Esophagus muscularis mucosa (tissue), 4 donors: ENCODE measurements around the gene AQP7. TPM values are rescaled to one million over a fixed set of nuclear protein-coding genes. Genes with fewer than 3 reads are reported as not detected.
"Not testable (repeated sequence)": the region's sequence is repeated elsewhere in the genome, so short reads cannot be mapped to it uniquely, and the experiment has no call there.

Source experiments
- DNase-seq: peaks from one replicate; pipeline ENCODE4 v3.0.0-alpha.2; 2017; ENCODE audit errors: extremely low spot score
- H3K27ac ChIP-seq, 4 donors: fragments of 200-600 bp; sonication (generic); replicated peaks in 1 of 4; 1 replicate in 3 of 4; 2 replicates in 1 of 4; pipeline ENCODE4 v1.5.1; 2016 to 2019; ENCODE audit warnings: mild to moderate bottlenecking in 1 of 4
- H3K27me3 ChIP-seq, 4 donors: fragments of 200-600 bp; sonication (generic); one replicate each; pipeline versions ENCODE4 v1.5.1 to v1.6.0; 2016 to 2019
- H3K36me3 ChIP-seq, 4 donors: fragments of 200-600 bp; sonication (generic); one replicate each; pipeline ENCODE4 v1.5.1; 2016 to 2019
- H3K4me1 ChIP-seq, 4 donors: fragments of 200-600 bp; sonication (generic); one replicate each; pipeline ENCODE4 v1.5.1; 2016 to 2019
- H3K4me3 ChIP-seq, 4 donors: fragments of 200-600 bp; sonication (generic); 1 replicate in 2 of 4; 2 replicates in 2 of 4; pipeline ENCODE4 v1.5.1; 2016 to 2019; ENCODE audit warnings: mild to moderate bottlenecking in 4 of 4, moderate library complexity in 1 of 4
- H3K9me3 ChIP-seq, 4 donors: fragments of 200-600 bp; sonication (generic); 1 replicate in 3 of 4; 2 replicates in 1 of 4; pipeline ENCODE4 v1.5.1; 2016 to 2019
- EP300 ChIP-seq: sonication (generic); formaldehyde crosslinking; IDR thresholded peaks from one replicate; pipeline ENCODE4 v1.6.1; 2017; ENCODE audit warnings: antibody characterized with exemption
- POLR2A ChIP-seq: fragments of 450-650 bp; IDR thresholded peaks from one replicate; pipeline ENCODE4 v1.6.1; 2017; ENCODE audit warnings: antibody characterized with exemption, moderate library complexity, mild to moderate bottlenecking, low read depth
- POLR2AphosphoS5 ChIP-seq, 2 donors: sonication (generic); formaldehyde crosslinking; IDR thresholded peaks; one replicate each; pipeline ENCODE4 v1.6.1; 2017; ENCODE audit warnings: antibody characterized with exemption in 2 of 2
- WGBS: methylation state at CpG from one replicate; pipeline ENCODE4 v1.1.5; 2018; 5-methylcytosine and 5-hydroxymethylcytosine counted together
- intact Hi-C: fragments of 100-400 bp; cut with DNase I; formaldehyde crosslinking; loops from one replicate; pipeline ENCODE4 v1.15.1; 2023
- total RNA-seq, 4 donors: library from RNA; depleted of rRNA; stranded (reverse); fragments of >200 nt; gene quantifications; one replicate each; pipeline versions ENCODE4 v1.1.0 to v1.2.1, GENCODE V29; 2016
- TF ChIP-seq, protein P1 (sequence below), 3 experiments: fragments of 200-600 bp in 2 of 3; fragments of 450-650 bp in 1 of 3; sonication (generic) in 2 of 3; IDR thresholded peaks; one replicate each; pipeline ENCODE4 v1.5.1; 2017 to 2019; ENCODE audit warnings: antibody characterized with exemption in 3 of 3, mild to moderate bottlenecking in 2 of 3, moderate library complexity in 1 of 3

The AQP7 gene
- total RNA-seq, 4 donors from 2014 or later = 0.33 to 1.8 (median 1.4) TPM

DNA sequence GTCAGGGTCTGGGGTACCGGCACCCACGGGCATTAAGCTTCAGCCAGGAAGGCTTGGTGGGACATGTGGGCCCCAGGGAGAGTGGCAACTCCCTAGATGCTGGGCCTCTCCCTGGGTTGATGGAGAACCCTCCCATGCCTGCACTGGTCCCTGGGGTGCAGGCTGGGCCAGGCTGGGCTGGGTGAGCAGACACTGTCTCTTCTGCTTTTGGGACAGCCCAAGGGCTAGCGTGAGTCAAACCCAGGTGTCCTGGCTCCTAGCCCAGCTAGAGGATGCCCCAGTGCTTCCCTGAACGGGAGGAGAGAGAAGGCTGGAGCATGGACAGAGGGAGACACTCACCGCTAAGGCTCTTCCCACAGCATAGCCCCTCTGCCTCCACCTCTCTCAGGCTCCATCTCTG, 5.7 kb upstream of the AQP7 start:
- intact Hi-C loops = loop anchor here (5.0 kb wide), 1 partner anchor 59 kb away; no protein-coding TSS in a partner anchor
- WGBS = 58% methylated on average over 3 of the region's 5 CpGs
- DNase-seq = no peak

DNA sequence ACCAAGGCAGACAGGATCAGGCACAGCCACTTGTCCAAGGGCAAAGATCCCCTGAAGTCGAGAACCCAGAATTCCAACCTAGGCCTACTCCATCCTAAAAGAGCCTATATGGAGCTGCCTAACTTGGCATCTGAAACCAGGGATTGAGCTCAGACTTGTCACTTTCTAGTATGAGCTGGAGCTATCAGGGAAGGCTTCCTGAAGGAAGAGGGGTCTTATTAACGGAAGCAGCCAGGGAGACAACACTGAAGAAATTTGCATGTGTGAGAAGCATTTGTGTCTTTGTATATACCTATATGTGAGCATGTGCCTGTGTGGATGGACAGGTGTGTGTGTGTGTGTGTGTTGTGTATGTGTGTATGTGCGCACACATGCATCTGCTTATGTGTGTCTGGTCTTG, 4.7 kb upstream of the AQP7 start:
- H3K9me3 ChIP-seq = no peaks in the 10 kb centered on the region
- intact Hi-C loops = loop anchor here (5.0 kb wide), 1 partner anchor 60 kb away; no protein-coding TSS in a partner anchor
- H3K27me3 ChIP-seq = no peaks in the 10 kb centered on the region
- WGBS = 100% methylated on average over 1 of the region's 3 CpGs
- H3K4me1 ChIP-seq = peaks cover 11 to 25% (median 17%) of the 10 kb centered on the region in 4 donors
- no peak for DNase-seq
- no peak overlapping the region for H3K4me3 ChIP-seq
- no peaks in the 10 kb centered on the region for H3K36me3 ChIP-seq
- H3K27ac ChIP-seq = no peak overlapping the region
- TF ChIP-seq, protein P1, sequence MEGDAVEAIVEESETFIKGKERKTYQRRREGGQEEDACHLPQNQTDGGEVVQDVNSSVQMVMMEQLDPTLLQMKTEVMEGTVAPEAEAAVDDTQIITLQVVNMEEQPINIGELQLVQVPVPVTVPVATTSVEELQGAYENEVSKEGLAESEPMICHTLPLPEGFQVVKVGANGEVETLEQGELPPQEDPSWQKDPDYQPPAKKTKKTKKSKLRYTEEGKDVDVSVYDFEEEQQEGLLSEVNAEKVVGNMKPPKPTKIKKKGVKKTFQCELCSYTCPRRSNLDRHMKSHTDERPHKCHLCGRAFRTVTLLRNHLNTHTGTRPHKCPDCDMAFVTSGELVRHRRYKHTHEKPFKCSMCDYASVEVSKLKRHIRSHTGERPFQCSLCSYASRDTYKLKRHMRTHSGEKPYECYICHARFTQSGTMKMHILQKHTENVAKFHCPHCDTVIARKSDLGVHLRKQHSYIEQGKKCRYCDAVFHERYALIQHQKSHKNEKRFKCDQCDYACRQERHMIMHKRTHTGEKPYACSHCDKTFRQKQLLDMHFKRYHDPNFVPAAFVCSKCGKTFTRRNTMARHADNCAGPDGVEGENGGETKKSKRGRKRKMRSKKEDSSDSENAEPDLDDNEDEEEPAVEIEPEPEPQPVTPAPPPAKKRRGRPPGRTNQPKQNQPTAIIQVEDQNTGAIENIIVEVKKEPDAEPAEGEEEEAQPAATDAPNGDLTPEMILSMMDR (IDR thresholded peaks at IDR 0.05) = no peak
- no peak for TF ChIP-seq EP300
- no peak for TF ChIP-seq POLR2A
- TF ChIP-seq POLR2AphosphoS5 (IDR thresholded peaks at IDR 0.05) = no peak

More for the DNA sequence above, 5.7 kb upstream of the AQP7 start:
- Histone ChIP-seq H3K27me3 (no peaks in the 10 kb centered on the region), H3K4me1 (peaks cover 4 to 22% (median 8%) of the 10 kb centered on the region in 4 donors), H3K9me3 (no peaks in the 10 kb centered on the region), H3K36me3 (no peaks in the 10 kb centered on the region), H3K27ac (no peak overlapping the region), H3K4me3 (no peak overlapping the region)
- TF ChIP-seq EP300 (no peak), POLR2AphosphoS5 (IDR thresholded peaks at IDR 0.05) (no peak), POLR2A (no peak)
- TF ChIP-seq, protein P1 (IDR thresholded peaks at IDR 0.05) = no peak

DNA sequence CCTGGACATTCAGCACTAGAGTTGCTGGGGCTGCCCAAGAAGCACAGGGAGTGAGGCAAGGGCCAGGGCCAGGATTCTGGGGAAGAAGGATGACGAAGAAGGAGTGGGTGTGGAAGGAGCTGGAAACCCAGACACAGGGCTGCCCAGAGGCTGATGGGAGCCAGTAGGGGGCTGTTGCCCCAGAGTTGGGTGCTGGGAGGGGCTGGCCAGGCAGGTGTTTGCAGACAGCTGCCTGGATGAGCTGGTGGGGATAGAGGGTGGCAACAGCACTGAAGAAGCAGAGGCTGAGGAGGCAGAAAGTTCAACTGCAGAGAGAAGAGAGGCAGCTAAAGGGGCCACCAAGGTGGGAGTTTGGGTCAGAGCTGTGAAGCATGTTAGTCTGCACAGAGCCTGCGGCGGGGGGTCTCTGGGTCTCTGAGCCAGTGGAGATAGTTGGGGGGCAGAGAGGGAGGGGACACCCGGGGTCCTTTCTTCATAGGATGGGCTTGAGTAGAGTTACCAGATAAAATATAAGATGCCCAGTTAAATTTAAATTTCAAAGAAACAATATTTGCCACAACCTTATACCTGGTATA, 2.5 kb upstream of the AQP7 start:
- no peak for TF ChIP-seq POLR2AphosphoS5 (IDR thresholded peaks at IDR 0.05)
- no peak for TF ChIP-seq EP300
- no peak for TF ChIP-seq POLR2A
- TF ChIP-seq, protein P1 (IDR thresholded peaks at IDR 0.05) = no peak
- Histone ChIP-seq H3K9me3 (no peaks in the 10 kb centered on the region), H3K27me3 (no peaks in the 10 kb centered on the region), H3K27ac (no peak overlapping the region), H3K4me1 (peaks cover 14 to 32% (median 20%) of the 10 kb centered on the region in 4 donors), H3K4me3 (no peak overlapping the region), H3K36me3 (peaks cover 0 to 8% (median 0%) of the 10 kb centered on the region in 4 donors)
- WGBS = 90% methylated on average over 4 of the region's 4 CpGs
- DNase-seq = no peak
- intact Hi-C loops = loop anchor here (5.0 kb wide), 1 partner anchor 62 kb away; no protein-coding TSS in a partner anchor

DNA sequence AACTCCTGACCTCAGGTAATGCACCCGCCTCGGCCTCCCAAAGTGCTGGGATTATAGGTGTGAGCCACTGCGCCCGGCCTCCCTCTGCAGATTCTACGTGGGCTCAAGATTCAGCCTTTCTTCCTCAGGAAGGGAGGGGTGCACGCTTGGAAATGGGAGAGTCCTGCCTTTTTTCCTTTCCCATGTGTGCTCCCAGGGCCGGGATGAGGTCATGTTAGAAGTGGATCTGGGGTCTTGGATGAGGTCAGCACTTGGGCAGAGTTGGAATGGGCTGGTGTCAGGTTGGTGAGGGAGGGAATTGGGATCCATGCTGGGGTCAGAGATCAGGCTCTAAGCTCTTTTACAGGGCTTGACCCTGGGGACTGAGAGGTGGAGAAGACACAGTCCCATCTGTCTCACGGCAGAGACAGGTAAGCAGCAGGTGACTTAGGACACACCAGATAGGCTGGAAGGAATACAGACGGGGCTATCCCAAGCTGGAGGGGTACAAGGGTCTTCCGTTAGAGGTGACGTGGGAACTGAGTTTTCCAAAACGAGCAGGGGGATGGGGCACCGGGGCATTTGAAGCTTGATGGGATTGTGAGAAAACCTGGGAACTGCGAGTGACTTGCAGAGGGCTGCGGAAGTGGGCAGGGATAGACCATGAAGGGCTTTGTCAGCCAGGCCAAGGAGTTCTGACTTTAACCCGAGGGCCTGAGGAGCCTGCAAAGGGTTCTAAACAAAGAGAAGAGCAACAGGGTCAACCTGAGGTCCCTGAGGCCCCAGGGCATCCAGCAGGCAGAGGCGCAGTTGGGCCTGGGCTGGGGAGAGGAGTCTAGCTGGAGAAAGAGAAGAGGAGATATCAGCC, 1.8 kb upstream of the AQP7 start:
- Histone ChIP-seq H3K9me3 (no peaks in the 10 kb centered on the region), H3K36me3 (peaks cover 0 to 10% (median 0%) of the 10 kb centered on the region in 4 donors), H3K4me1 (peaks cover 14 to 38% (median 20%) of the 10 kb centered on the region in 4 donors), H3K27me3 (no peaks in the 10 kb centered on the region), H3K4me3 (no peak overlapping the region), H3K27ac (no peak overlapping the region)
- 89% methylated on average over 15 of the region's 17 CpGs for WGBS
- intact Hi-C loops = no loop called here
- DNase-seq = no peak
- TF ChIP-seq EP300 (no peak), POLR2A (no peak), POLR2AphosphoS5 (IDR thresholded peaks at IDR 0.05) (no peak)
- TF ChIP-seq, protein P1 (IDR thresholded peaks at IDR 0.05) = no peak

DNA sequence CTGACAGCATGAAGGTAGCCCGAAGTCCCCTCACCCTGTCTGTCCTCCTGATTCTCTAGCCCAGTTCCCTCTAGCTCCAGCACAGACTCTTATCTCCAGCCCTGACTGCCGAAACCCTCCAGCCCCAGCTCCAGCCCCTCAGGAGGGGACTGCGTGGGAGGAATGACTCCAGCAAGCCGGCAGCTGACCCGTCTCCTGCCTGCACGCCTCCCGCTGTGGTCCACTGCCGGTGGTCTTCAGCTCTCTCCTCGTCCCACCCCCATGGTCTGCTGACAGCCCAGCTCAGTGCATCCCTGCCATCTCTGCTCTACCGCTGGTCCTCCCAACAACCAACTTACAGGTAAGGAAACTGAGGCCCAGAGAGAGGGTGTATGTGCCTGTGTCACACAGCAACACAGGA, 559 bp downstream of the AQP7 start:
- H3K27me3 ChIP-seq, DNase-seq, H3K36me3 ChIP-seq, intact Hi-C loops, H3K9me3 ChIP-seq: not testable (repeated sequence)
- peaks cover 14 to 41% (median 20%) of the 10 kb centered on the region in 4 donors for H3K4me1 ChIP-seq
- 70% methylated on average over 10 of the region's 10 CpGs for WGBS
- peak overlapping the region in 2 of 4 donors; percentile 3 to 36 for H3K4me3 ChIP-seq
- H3K27ac ChIP-seq = peak overlapping the region in 1 of 4 donors; percentile 20

DNA sequence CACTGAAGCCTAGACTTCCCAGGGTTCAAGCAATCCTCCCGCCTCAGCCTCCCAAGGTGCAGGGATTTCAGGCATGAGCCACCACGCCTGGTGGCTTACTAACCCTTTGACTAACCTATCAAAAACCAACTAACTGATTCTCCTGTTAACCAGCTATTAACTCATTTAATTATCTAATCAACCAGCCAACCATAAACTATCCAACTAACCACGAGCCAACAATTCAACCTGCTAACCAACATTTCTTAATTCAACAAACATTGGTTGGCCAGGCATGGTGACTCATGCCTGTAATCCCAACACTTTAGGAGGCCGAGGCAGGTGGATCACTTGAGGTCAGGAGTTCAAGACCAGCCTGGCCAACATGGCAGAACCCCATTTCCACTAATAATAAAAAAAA, 3.3 kb downstream of the AQP7 start:
- DNase-seq, H3K36me3 ChIP-seq, H3K27me3 ChIP-seq, H3K4me3 ChIP-seq, H3K9me3 ChIP-seq, intact Hi-C loops, H3K27ac ChIP-seq: not testable (repeated sequence)
- WGBS = 89% methylated on average over 4 of the region's 4 CpGs
- H3K4me1 ChIP-seq = peaks cover 14 to 31% (median 22%) of the 10 kb centered on the region in 4 donors

DNA sequence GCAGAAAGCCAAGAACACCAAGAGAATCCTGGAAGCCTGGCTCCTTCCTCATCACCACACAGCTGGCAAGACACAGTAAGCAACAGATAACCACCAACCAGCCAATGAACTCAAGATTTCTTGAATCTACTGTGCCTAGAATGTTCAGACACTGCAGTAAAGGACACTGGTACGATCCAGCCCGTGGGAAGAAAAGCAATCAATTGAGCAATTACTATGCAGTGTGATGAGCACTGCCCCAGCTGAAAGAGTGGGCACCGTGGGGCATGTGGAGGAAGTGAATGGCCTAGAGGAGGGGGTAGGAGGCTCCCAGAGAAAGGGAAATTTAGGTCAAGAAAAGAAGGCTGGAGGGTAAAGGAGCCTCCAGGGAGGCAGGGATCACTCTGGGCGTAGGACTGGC, 4.6 kb downstream of the AQP7 start:
- H3K36me3 ChIP-seq, H3K4me3 ChIP-seq, H3K27me3 ChIP-seq, intact Hi-C loops, DNase-seq, H3K27ac ChIP-seq, H3K9me3 ChIP-seq: not testable (repeated sequence)
- H3K4me1 ChIP-seq = peaks cover 13 to 34% (median 25%) of the 10 kb centered on the region in 4 donors
- 40% methylated on average over 2 of the region's 4 CpGs for WGBS
